Left kidney (tissue), 2 donors: ENCODE measurements around the gene SLC25A22. TPM values are rescaled to one million over a fixed set of nuclear protein-coding genes. Genes with fewer than 3 reads are reported as not detected.

ENCODE experiments used
- DNase-seq: peaks from one replicate; pipeline ENCODE4 v3.0.0-alpha.2; 2013
- polyA plus RNA-seq: library from polyadenylated mRNA; unstranded; fragments of 120-200 nt; gene quantifications from one replicate; pipeline ENCODE4 v1.2.1, GENCODE V29; 2013; ENCODE audit not compliant: insufficient read length

The SLC25A22 gene
- polyA plus RNA-seq, 1 donor = 13.0 TPM

- DNase-seq = no peak
Measured at GRCh38 chr11:772429-773390, 25.4 kb downstream of the SLC25A22 start.

GRCh38 chr11:771617-772204 is 26.4 kb downstream of the SLC25A22 start:
- no peak for DNase-seq

GRCh38 chr11:770642-771616 is 27.2 kb downstream of the SLC25A22 start:
- no peak for DNase-seq

GRCh38 chr11:769887-770641 is 28.0 kb downstream of the SLC25A22 start:
- DNase-seq = no peak

GRCh38 chr11:767238-767637 is 30.8 kb downstream of the SLC25A22 start:
- DNase-seq = no peak

- no peak for DNase-seq
Measured at GRCh38 chr11:766936-767210, 31.2 kb downstream of the SLC25A22 start.

- DNase-seq = no peak
Measured at GRCh38 chr11:766106-766935, 31.8 kb downstream of the SLC25A22 start.

GRCh38 chr11:765802-766091 is 32.3 kb downstream of the SLC25A22 start:
- DNase-seq = no peak

- DNase-seq = no peak
Measured at GRCh38 chr11:765025-765801, 32.9 kb downstream of the SLC25A22 start.

- no peak for DNase-seq
Measured at GRCh38 chr11:764322-765024, 33.6 kb downstream of the SLC25A22 start.

- DNase-seq = no peak
Measured at GRCh38 chr11:763549-764321, 34.3 kb downstream of the SLC25A22 start.

- no peak for DNase-seq
Measured at GRCh38 chr11:763073-763463, 35.0 kb downstream of the SLC25A22 start.

GRCh38 chr11:762421-763072 is 35.5 kb downstream of the SLC25A22 start:
- no peak for DNase-seq

- no peak for DNase-seq
Measured at GRCh38 chr11:761526-762108, 36.5 kb downstream of the SLC25A22 start.

- no peak for DNase-seq
Measured at GRCh38 chr11:760236-760635, 37.8 kb downstream of the SLC25A22 start.

- DNase-seq = no peak
Measured at GRCh38 chr11:749731-750130, 48.4 kb downstream of the SLC25A22 start.

- DNase-seq = no peak
Measured at GRCh38 chr11:748007-748359, 50.1 kb downstream of the SLC25A22 start.
